Neuronal stem cell (in vitro differentiated cells): ENCODE data around the gene MYOG.
A peak's percentile ranks its signal among the peaks of the same experiment; 100 is the strongest.

Source experiments
- DNase-seq: peaks from one replicate; pipeline ENCODE4 v3.0.0-alpha.2; 2013; ENCODE audit warnings: low spot score
- H2AFZ ChIP-seq: one replicate; pipeline ENCODE4 v1.6.1; 2013; ENCODE audit warnings: mild to moderate bottlenecking, low read length, inconsistent platforms
- H2AK5ac ChIP-seq: 2 replicates; pipeline ENCODE4 v1.6.1; 2013; ENCODE audit warnings: low read depth, mild to moderate bottlenecking, inconsistent platforms, low read length, moderate library complexity, mixed read lengths
- H2BK120ac ChIP-seq: 2 replicates; pipeline ENCODE4 v1.6.1; 2013; ENCODE audit warnings: low read depth, mild to moderate bottlenecking, inconsistent platforms, low read length, moderate library complexity, mixed read lengths
- H2BK12ac ChIP-seq: one replicate; pipeline ENCODE4 v1.6.1; 2013; ENCODE audit warnings: low read length, inconsistent platforms
- H2BK15ac ChIP-seq: 2 replicates; pipeline ENCODE4 v1.6.1; 2013; ENCODE audit warnings: mild to moderate bottlenecking, low read length, inconsistent platforms, mixed read lengths
- H2BK5ac ChIP-seq: one replicate; pipeline ENCODE4 v1.6.1; 2013; ENCODE audit warnings: inconsistent platforms, mild to moderate bottlenecking, low read length, moderate library complexity
- H3K14ac ChIP-seq: one replicate; pipeline ENCODE4 v1.6.1; 2013; ENCODE audit warnings: low read length, inconsistent platforms
- H3K18ac ChIP-seq: 2 replicates; pipeline ENCODE4 v1.6.1; 2013; ENCODE audit warnings: low read length, inconsistent platforms
- H3K23ac ChIP-seq: 2 replicates; pipeline ENCODE4 v1.6.1; 2013; ENCODE audit warnings: low read depth, mild to moderate bottlenecking, mixed read lengths, low read length, inconsistent platforms; ENCODE audit not compliant: poor library complexity
- H3K27ac ChIP-seq: replicated peaks from 3 replicates; pipeline ENCODE4 v1.5.1; 2013; ENCODE audit warnings: low read length, inconsistent platforms
- H3K27me3 ChIP-seq, 3 experiments: 2 replicates each; pipeline ENCODE4 v1.6.1; 2013; ENCODE audit warnings: low read length in 3 of 3, mild to moderate bottlenecking in 2 of 3, inconsistent platforms in 1 of 3, low read depth in 1 of 3, mixed read lengths in 1 of 3, moderate library complexity in 1 of 3; ENCODE audit not compliant: control insufficient read depth in 3 of 3, insufficient read depth in 3 of 3
- H3K36me3 ChIP-seq, 2 donors: replicated peaks in 1 of 2; 2 replicates each; pipeline ENCODE4 v1.6.1; 2013; ENCODE audit warnings: low read length in 2 of 2; ENCODE audit not compliant: control insufficient read depth in 2 of 2, insufficient read depth in 2 of 2
- H3K4ac ChIP-seq: 2 replicates; pipeline ENCODE4 v1.6.1; 2013; ENCODE audit warnings: inconsistent platforms, mild to moderate bottlenecking, low read length, moderate library complexity
- H3K4me1 ChIP-seq, 2 donors: 1 replicate in 1 of 2; 2 replicates in 1 of 2; pipeline ENCODE4 v1.6.1; 2013; ENCODE audit warnings: low read length in 2 of 2, low read depth in 1 of 2; ENCODE audit not compliant: control insufficient read depth in 2 of 2, insufficient read depth in 1 of 2
- H3K4me2 ChIP-seq: one replicate; pipeline ENCODE4 v1.6.1; 2013; ENCODE audit warnings: mild to moderate bottlenecking, low read length, inconsistent platforms; ENCODE audit not compliant: insufficient read depth, poor library complexity, severe bottlenecking
- H3K4me3 ChIP-seq, 2 donors: 2 replicates each; pipeline ENCODE4 v1.5.1; 2013; ENCODE audit warnings: low read length in 2 of 2, mild to moderate bottlenecking in 2 of 2, inconsistent platforms in 1 of 2, moderate library complexity in 1 of 2
- H3K79me1 ChIP-seq: one replicate; pipeline ENCODE4 v1.6.1; 2013; ENCODE audit warnings: low read depth, mild to moderate bottlenecking, inconsistent platforms, low read length, moderate library complexity
- H3K9ac ChIP-seq: one replicate; pipeline ENCODE4 v1.6.1; 2013; ENCODE audit warnings: mild to moderate bottlenecking, low read depth, low read length, inconsistent platforms; ENCODE audit not compliant: poor library complexity
- H3K9me3 ChIP-seq, 2 donors: replicated peaks in 1 of 2; 2 replicates each; pipeline versions ENCODE3 to v1.6.1; 2013; ENCODE audit warnings: low read length in 2 of 2, mild to moderate bottlenecking in 2 of 2, inconsistent platforms in 1 of 2, low read depth in 1 of 2, mixed read lengths in 1 of 2, moderate library complexity in 1 of 2; ENCODE audit not compliant: control insufficient read depth in 2 of 2, insufficient read depth in 1 of 2
- H4K8ac ChIP-seq: one replicate; pipeline ENCODE4 v1.6.1; 2013; ENCODE audit warnings: low read depth, mild to moderate bottlenecking, inconsistent platforms, low read length, moderate library complexity
- H4K91ac ChIP-seq: one replicate; pipeline ENCODE4 v1.6.1; 2013; ENCODE audit warnings: low read length, low read depth, mild to moderate bottlenecking, inconsistent platforms; ENCODE audit not compliant: poor library complexity
- WGBS, 2 donors: extraction: QIAGEN DNeasy Blood & Tissue Kit; methylation state at CpG; one replicate each; pipeline ENCODE4 v1.1.7; 2013; ENCODE audit warnings: missing lambda C conversion rate in 2 of 2, mixed read lengths in 1 of 2; ENCODE audit not compliant: insufficient read length in 2 of 2, insufficient replicate concordance in 1 of 2; ENCODE audit errors: extremely low coverage in 2 of 2; 5-methylcytosine and 5-hydroxymethylcytosine counted together

Gene MYOG

GRCh38 chr1:203035111-203036000, 50.5 kb downstream of the MYOG start:
- Histone ChIP-seq H3K4me1 (no peaks in the 10 kb centered on the region), H2BK12ac (no peak overlapping the region), H2AFZ (no peak overlapping the region), H3K23ac (peak overlapping the region; percentile 27), H3K14ac (no peak overlapping the region), H3K18ac (peak overlapping the region; percentile 73), H2BK120ac (no peak overlapping the region), H3K27me3 (peaks cover 0 to 63% (median 0%) of the 10 kb centered on the region in 3 experiments), H3K4me3 (no peak overlapping the region), H2BK15ac (no peak overlapping the region), H2BK5ac (no peak overlapping the region), H4K8ac (no peak overlapping the region), H2AK5ac (peak overlapping the region; percentile 21), H3K4ac (no peak overlapping the region), H3K9me3 (no peaks in the 10 kb centered on the region), H3K9ac (no peak overlapping the region), H3K4me2 (no peak overlapping the region), H3K79me1 (no peaks in the 10 kb centered on the region), H4K91ac (no peak overlapping the region), H3K36me3 (no peaks in the 10 kb centered on the region), H3K27ac (no peak overlapping the region)
- no peak for DNase-seq
- WGBS, 2 donors = no CpG with 5 or more reads among the region's 15 CpGs

GRCh38 chr1:203034422-203035110, 51.2 kb downstream of the MYOG start:
- peak overlapping the region; percentile 44 for H2AK5ac ChIP-seq
- no peak overlapping the region for H3K27ac ChIP-seq

GRCh38 chr1:203033917-203034316, 51.9 kb downstream of the MYOG start:
- DNase-seq = no peak
- Histone ChIP-seq H4K8ac (no peak overlapping the region), H3K23ac (no peak overlapping the region), H2BK15ac (no peak overlapping the region), H3K4me2 (no peak overlapping the region), H3K27ac (no peak overlapping the region), H2BK120ac (no peak overlapping the region), H2BK5ac (peak overlapping the region; percentile 45), H3K4ac (no peak overlapping the region), H3K79me1 (no peaks in the 10 kb centered on the region), H3K14ac (no peak overlapping the region), H3K4me3 (no peak overlapping the region), H3K36me3 (no peaks in the 10 kb centered on the region), H2AK5ac (peak overlapping the region; percentile 44), H3K18ac (no peak overlapping the region), H2AFZ (no peak overlapping the region), H3K27me3 (peaks cover 0 to 77% (median 0%) of the 10 kb centered on the region in 3 experiments), H2BK12ac (no peak overlapping the region), H3K4me1 (no peaks in the 10 kb centered on the region), H3K9me3 (no peaks in the 10 kb centered on the region), H4K91ac (no peak overlapping the region), H3K9ac (no peak overlapping the region)
- no CpG with 5 or more reads among the region's 2 CpGs for WGBS, 2 donors

More at GRCh38 chr1:203034422-203035110, 51.2 kb downstream of the MYOG start:
- H3K27me3 ChIP-seq = peaks cover 0 to 70% (median 0%) of the 10 kb centered on the region in 3 experiments
- no peak overlapping the region for H3K4me3 ChIP-seq
- no peak overlapping the region for H2AFZ ChIP-seq
- no peak for DNase-seq
- no peaks in the 10 kb centered on the region for H3K9me3 ChIP-seq
- H3K18ac ChIP-seq = peak overlapping the region; percentile 78
- no peaks in the 10 kb centered on the region for H3K79me1 ChIP-seq
- H4K8ac ChIP-seq = no peak overlapping the region
- no peak overlapping the region for H2BK12ac ChIP-seq
- H3K23ac ChIP-seq = peak overlapping the region; percentile 35
- H3K4ac ChIP-seq = no peak overlapping the region
- no peak overlapping the region for H3K9ac ChIP-seq
- WGBS, 2 donors = no CpG with 5 or more reads among the region's 10 CpGs
- H3K4me2 ChIP-seq = no peak overlapping the region
- H2BK15ac ChIP-seq = no peak overlapping the region
- no peak overlapping the region for H2BK120ac ChIP-seq
- H2BK5ac ChIP-seq = peak overlapping the region; percentile 45
- H4K91ac ChIP-seq = no peak overlapping the region
- no peaks in the 10 kb centered on the region for H3K36me3 ChIP-seq
- H3K4me1 ChIP-seq = no peaks in the 10 kb centered on the region
- no peak overlapping the region for H3K14ac ChIP-seq

GRCh38 chr1:203033287-203033686, 52.5 kb downstream of the MYOG start:
- Histone ChIP-seq H2AFZ (no peak overlapping the region), H2BK15ac (no peak overlapping the region), H3K36me3 (no peaks in the 10 kb centered on the region), H3K27me3 (peaks cover 0 to 83% (median 2%) of the 10 kb centered on the region in 3 experiments), H2BK5ac (no peak overlapping the region), H4K8ac (no peak overlapping the region), H2BK12ac (no peak overlapping the region), H3K4me3 (no peak overlapping the region), H3K4ac (no peak overlapping the region), H3K4me1 (no peaks in the 10 kb centered on the region), H3K18ac (no peak overlapping the region), H2AK5ac (no peak overlapping the region), H3K23ac (no peak overlapping the region), H3K4me2 (no peak overlapping the region), H3K14ac (no peak overlapping the region), H4K91ac (no peak overlapping the region), H3K79me1 (no peaks in the 10 kb centered on the region), H3K9ac (no peak overlapping the region), H3K27ac (no peak overlapping the region), H2BK120ac (no peak overlapping the region), H3K9me3 (no peaks in the 10 kb centered on the region)
- no CpG with 5 or more reads among the region's 2 CpGs for WGBS, 2 donors
- DNase-seq = no peak
